Measurements from ENCODE around the gene SAP25. TPM values are rescaled to one million over a fixed set of nuclear protein-coding genes. Genes with fewer than 3 reads are reported as not detected.
"Not testable (repeated sequence)": the region's sequence is repeated elsewhere in the genome, so short reads cannot be mapped to it uniquely, and the experiment has no call there.

SAP25 gene
- total RNA-seq, 1 donor from 2014 or later: not detected

DNA sequence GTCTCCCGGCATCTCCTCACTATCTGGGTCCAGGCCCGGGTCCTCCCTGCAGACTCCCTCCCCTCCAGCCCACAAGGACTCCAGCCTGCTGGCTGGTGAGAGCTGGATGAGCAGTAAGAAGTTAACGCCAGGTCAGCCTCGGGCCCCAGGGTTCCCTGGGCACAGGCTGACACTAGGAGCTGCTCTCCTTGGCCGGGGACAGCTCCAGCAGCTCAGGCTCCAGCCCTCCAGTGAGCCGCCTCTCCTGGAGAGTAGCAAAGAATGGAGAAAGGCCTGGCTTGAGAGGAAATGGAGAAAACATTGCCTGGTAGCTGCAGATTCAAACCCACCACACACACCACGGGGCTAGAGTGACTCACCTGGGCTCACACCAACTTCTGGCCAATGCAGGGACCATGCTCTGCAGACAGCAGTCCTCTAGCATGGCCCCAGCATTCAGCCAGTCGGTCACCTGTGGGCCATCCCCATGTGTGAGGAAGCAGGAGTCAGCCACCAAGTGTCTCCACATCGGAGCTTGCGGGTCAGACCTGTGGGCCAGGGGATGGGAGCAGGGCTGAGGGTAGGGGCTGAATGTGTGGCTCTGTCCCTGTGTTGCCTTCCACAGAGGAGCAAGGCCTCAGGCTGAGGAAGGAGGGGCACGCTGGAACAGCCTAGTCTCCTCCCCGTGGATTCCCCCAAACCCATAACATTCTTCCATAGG, 6.5 kb downstream of the SAP25 start:
- H3K4me3 Mint-ChIP-seq: peak overlapping the region; percentile 48

GRCh38 chr7:100566018-100566531, 7.6 kb downstream of the SAP25 start:
- Mint-ChIP-seq H3K4me1 (peaks cover 36% of the 10 kb centered on the region), H3K4me3 (no peak overlapping the region), H3K36me3 (peaks cover 2% of the 10 kb centered on the region), H3K9me3 (peaks cover 2% of the 10 kb centered on the region), H3K27ac (peak overlapping the region; percentile 50), H3K27me3 (ENCODE audit: insufficient read depth, low read depth) (peaks cover 5% of the 10 kb centered on the region)
- TF ChIP-seq EZH2phosphoT487 (IDR thresholded peaks at IDR 0.05) (no peak), EZH2 (IDR thresholded peaks at IDR 0.05) (no peak)
- TF ChIP-seq, protein P1, sequence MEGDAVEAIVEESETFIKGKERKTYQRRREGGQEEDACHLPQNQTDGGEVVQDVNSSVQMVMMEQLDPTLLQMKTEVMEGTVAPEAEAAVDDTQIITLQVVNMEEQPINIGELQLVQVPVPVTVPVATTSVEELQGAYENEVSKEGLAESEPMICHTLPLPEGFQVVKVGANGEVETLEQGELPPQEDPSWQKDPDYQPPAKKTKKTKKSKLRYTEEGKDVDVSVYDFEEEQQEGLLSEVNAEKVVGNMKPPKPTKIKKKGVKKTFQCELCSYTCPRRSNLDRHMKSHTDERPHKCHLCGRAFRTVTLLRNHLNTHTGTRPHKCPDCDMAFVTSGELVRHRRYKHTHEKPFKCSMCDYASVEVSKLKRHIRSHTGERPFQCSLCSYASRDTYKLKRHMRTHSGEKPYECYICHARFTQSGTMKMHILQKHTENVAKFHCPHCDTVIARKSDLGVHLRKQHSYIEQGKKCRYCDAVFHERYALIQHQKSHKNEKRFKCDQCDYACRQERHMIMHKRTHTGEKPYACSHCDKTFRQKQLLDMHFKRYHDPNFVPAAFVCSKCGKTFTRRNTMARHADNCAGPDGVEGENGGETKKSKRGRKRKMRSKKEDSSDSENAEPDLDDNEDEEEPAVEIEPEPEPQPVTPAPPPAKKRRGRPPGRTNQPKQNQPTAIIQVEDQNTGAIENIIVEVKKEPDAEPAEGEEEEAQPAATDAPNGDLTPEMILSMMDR (IDR thresholded peaks at IDR 0.05): no peak
- H3F3A ChIP-seq (ENCODE audit: low read depth): peaks cover 19% of the 10 kb centered on the region
- peaks cover 6% of the 10 kb centered on the region for H4K20me1 ChIP-seq (ENCODE audit: low read depth)
- no peaks in the 10 kb centered on the region for H3K36me3 ChIP-seq
- peaks cover 16% of the 10 kb centered on the region for H3K4me1 ChIP-seq
- no peak overlapping the region for H3K4me2 ChIP-seq
- H3K9me3 ChIP-seq (ENCODE audit: low read depth): no peaks in the 10 kb centered on the region
- no peak overlapping the region for H2AFZ ChIP-seq (replicated peaks)
- H3K79me2 ChIP-seq (ENCODE audit: low read depth): no peaks in the 10 kb centered on the region
- no peak overlapping the region for H3K9ac ChIP-seq
- no peak overlapping the region for H3K27ac ChIP-seq
- DNase-seq (ENCODE audit: low spot score): no peak
- peaks cover 15% of the 10 kb centered on the region for H3K27me3 ChIP-seq
- no peak overlapping the region for H3K4me3 ChIP-seq

More for the DNA sequence above, 6.5 kb downstream of the SAP25 start:
- Histone ChIP-seq H3K27ac (peak overlapping the region; percentile 50), H3K4me2 (no peak overlapping the region), H4K20me1 (ENCODE audit: low read depth) (peaks cover 6% of the 10 kb centered on the region), H3K4me1 (peaks cover 16% of the 10 kb centered on the region), H3F3A (ENCODE audit: low read depth) (peaks cover 19% of the 10 kb centered on the region), H3K9me3 (ENCODE audit: low read depth) (no peaks in the 10 kb centered on the region), H3K27me3 (peaks cover 16% of the 10 kb centered on the region), H3K79me2 (ENCODE audit: low read depth) (no peaks in the 10 kb centered on the region), H3K36me3 (no peaks in the 10 kb centered on the region), H3K9ac (no peak overlapping the region), H2AFZ (replicated peaks) (no peak overlapping the region), H3K4me3 (no peak overlapping the region)
- peaks cover 2% of the 10 kb centered on the region for H3K9me3 Mint-ChIP-seq
- no peak for DNase-seq (ENCODE audit: low spot score)
- H3K27me3 Mint-ChIP-seq (ENCODE audit: insufficient read depth, low read depth): peaks cover 7% of the 10 kb centered on the region
- peaks cover 44% of the 10 kb centered on the region for H3K4me1 Mint-ChIP-seq
- H3K36me3 Mint-ChIP-seq: peaks cover 2% of the 10 kb centered on the region
- peak overlapping the region; percentile 83 for H3K27ac Mint-ChIP-seq
- TF ChIP-seq EZH2phosphoT487 (IDR thresholded peaks at IDR 0.05) (no peak), EZH2 (IDR thresholded peaks at IDR 0.05) (no peak)
- TF ChIP-seq, protein P1 (IDR thresholded peaks at IDR 0.05): no peak

DNA sequence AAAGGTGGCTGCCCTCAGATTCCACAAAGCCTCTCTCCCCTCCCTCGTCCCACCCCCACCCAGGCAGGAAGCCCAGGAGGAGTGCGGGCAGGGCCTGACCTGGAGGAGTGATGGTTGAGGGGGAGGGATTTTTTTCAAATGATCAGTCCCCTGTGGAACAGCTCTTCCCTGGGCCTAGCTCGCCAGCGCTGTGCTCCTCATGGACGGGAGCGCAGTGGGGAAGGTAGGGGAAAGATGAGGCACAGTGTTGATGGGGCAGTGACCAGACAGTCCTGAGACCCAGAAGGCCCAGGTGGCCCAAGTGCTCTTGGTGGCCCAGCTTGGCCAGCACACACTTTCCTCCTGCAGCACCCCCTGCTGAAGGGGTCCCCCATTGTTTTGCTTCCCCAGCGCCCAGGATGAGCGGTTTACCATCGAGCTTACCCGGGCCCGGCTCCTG, 8.5 kb downstream of the SAP25 start:
- H4K20me1 ChIP-seq (ENCODE audit: low read depth): peaks cover 6% of the 10 kb centered on the region
- Mint-ChIP-seq H3K4me1 (peaks cover 32% of the 10 kb centered on the region), H3K4me3 (no peak overlapping the region), H3K9me3 (peaks cover 2% of the 10 kb centered on the region), H3K27me3 (ENCODE audit: insufficient read depth, low read depth) (peaks cover 2% of the 10 kb centered on the region), H3K36me3 (peaks cover 2% of the 10 kb centered on the region), H3K27ac (no peak overlapping the region)
- H3K9me3 ChIP-seq (ENCODE audit: low read depth): no peaks in the 10 kb centered on the region
- DNase-seq (ENCODE audit: low spot score): no peak
- H3K9ac ChIP-seq: no peak overlapping the region
- H3K4me1 ChIP-seq: peaks cover 13% of the 10 kb centered on the region
- H3K4me3 ChIP-seq: no peak overlapping the region
- peaks cover 15% of the 10 kb centered on the region for H3F3A ChIP-seq (ENCODE audit: low read depth)
- H3K4me2 ChIP-seq: no peak overlapping the region
- H2AFZ ChIP-seq (replicated peaks): no peak overlapping the region
- TF ChIP-seq, protein P1 (IDR thresholded peaks at IDR 0.05): no peak
- no peak for TF ChIP-seq EZH2 (IDR thresholded peaks at IDR 0.05)
- no peak for TF ChIP-seq EZH2phosphoT487 (IDR thresholded peaks at IDR 0.05)
- no peaks in the 10 kb centered on the region for H3K36me3 ChIP-seq
- no peak overlapping the region for H3K27ac ChIP-seq
- H3K79me2 ChIP-seq (ENCODE audit: low read depth): no peaks in the 10 kb centered on the region
- peaks cover 6% of the 10 kb centered on the region for H3K27me3 ChIP-seq

GRCh38 chr7:100564405-100564804, 9.3 kb downstream of the SAP25 start:
- H3K4me1 Mint-ChIP-seq: peaks cover 30% of the 10 kb centered on the region
- H3K27ac Mint-ChIP-seq; DNase-seq (ENCODE audit: low spot score); H3K27me3 Mint-ChIP-seq (ENCODE audit: insufficient read depth, low read depth); H3K27ac ChIP-seq; H3K4me3 Mint-ChIP-seq; H3K9me3 ChIP-seq (ENCODE audit: low read depth); H3K27me3 ChIP-seq; H3K4me2 ChIP-seq; H3F3A ChIP-seq (ENCODE audit: low read depth); H3K36me3 ChIP-seq; H3K9me3 Mint-ChIP-seq; H3K9ac ChIP-seq; H3K4me1 ChIP-seq; H2AFZ ChIP-seq (replicated peaks); H3K4me3 ChIP-seq; H3K36me3 Mint-ChIP-seq; H4K20me1 ChIP-seq (ENCODE audit: low read depth); H3K79me2 ChIP-seq (ENCODE audit: low read depth): not testable (repeated sequence)

Data from neural progenitor cell (in vitro differentiated cells).